Heart right ventricle (tissue), 16 donors: ENCODE data around the gene DTNB. TPM values are rescaled to one million over a fixed set of nuclear protein-coding genes. Genes with fewer than 3 reads are reported as not detected.

Source experiments
- ATAC-seq, 8 donors: fragments of 200-7000 bp; cut with Tn5 transposase; one replicate each; pipeline ENCODE4 v1.9.1; 2020; ENCODE audit warnings: mild to moderate bottlenecking in 8 of 8, moderate library complexity in 8 of 8, moderate number of reproducible peaks in 1 of 8
- DNase-seq, 2 donors: peaks; one replicate each; pipeline ENCODE4 v3.0.0-alpha.2; 2020
- H3K27ac ChIP-seq, 10 donors: fragments of 200-600 bp; sonication (generic) in 2 of 10; one replicate each; pipeline versions ENCODE4 v1.5.0 to v1.8.0; 2020 to 2022; ENCODE audit warnings: mild to moderate bottlenecking in 3 of 10
- H3K27me3 ChIP-seq, 7 donors: fragments of 200-600 bp; one replicate each; pipeline ENCODE4 v1.8.0; 2021 to 2022; ENCODE audit warnings: mild to moderate bottlenecking in 2 of 7
- H3K36me3 ChIP-seq, 9 donors: fragments of 200-600 bp; sonication (generic) in 1 of 9; one replicate each; pipeline versions ENCODE4 v1.5.0 to v1.8.0; 2020 to 2022; ENCODE audit warnings: mild to moderate bottlenecking in 2 of 9
- H3K4me1 ChIP-seq, 9 donors: fragments of 200-600 bp; sonication (generic) in 1 of 9; one replicate each; pipeline versions ENCODE4 v1.5.0 to v1.8.0; 2020 to 2022; ENCODE audit warnings: mild to moderate bottlenecking in 4 of 9
- H3K4me3 ChIP-seq, 10 donors: fragments of 200-600 bp; sonication (generic) in 2 of 10; one replicate each; pipeline versions ENCODE4 v1.5.0 to v1.8.0; 2020 to 2022; ENCODE audit warnings: mild to moderate bottlenecking in 7 of 10, moderate library complexity in 2 of 10
- H3K9me3 ChIP-seq, 11 donors: fragments of 200-600 bp in 10 of 11; sonication (generic) in 2 of 11; one replicate each; pipeline versions ENCODE4 v1.5.0 to v1.8.0; 2013 to 2022; ENCODE audit warnings: mild to moderate bottlenecking in 2 of 11, control low read depth in 1 of 11, moderate library complexity in 1 of 11
- WGBS, 2 donors: extraction: QIAGEN DNeasy Blood & Tissue Kit; methylation state at CpG; one replicate each; pipeline ENCODE4 v1.1.7; 2013; ENCODE audit warnings: inconsistent platforms in 1 of 2; 5-methylcytosine and 5-hydroxymethylcytosine counted together
- intact Hi-C, 10 donors: fragments of 100-400 bp; cut with DNase I; formaldehyde crosslinking; loops; one replicate each; pipeline versions ENCODE4 v1.11.1 to v1.14.2; 2022
- polyA plus RNA-seq, 2 donors: library from polyadenylated mRNA; stranded (reverse); fragments of 200-250 nt; gene quantifications; one replicate each; pipeline ENCODE4 v1.2.3, GENCODE V29; 2013
- total RNA-seq, 10 donors: library from RNA; stranded (reverse); fragmentation: NEBNext Ultra II Directional in 3 of 10; extraction: Animal tissue kit (Norgen Biotek cat#: 25700) in 3 of 10; gene quantifications; one replicate each; pipeline versions ENCODE4 v1.2.1 to v1.2.4, GENCODE V29; 2021 to 2023
- TF ChIP-seq, protein P1 (sequence below), 9 donors: fragments of 200-600 bp; sonication (generic) in 2 of 9; IDR thresholded peaks; one replicate each; pipeline versions ENCODE4 v1.5.0 to v1.8.0; 2021 to 2022; ENCODE audit warnings: antibody characterized with exemption in 9 of 9, mild to moderate bottlenecking in 5 of 9, moderate library complexity in 1 of 9
- donor health status: Arrhythmogenic right ventricular cardiomyopathy.
- donor health status: ischemic (EF 13 %, LVEDD 7.1; RV severe dilation, severe dysfunction).
- donor health status: healthy with polysubstance abuse.
- donor health status: DM: no; HTN: yes; CAD: no.
- donor health status: DM: no; HTN: no; CAD: no.
- donor health status: ischemic (EF 25% LVEDD 6.9; RV normal size, moderate dysfunction).
- donor health status: ischemic (EF 25% LVEDD 5.7; RV mildly dilated, moderate dysfunction).
- donor health status: healthy.
- donor health status: DM: yes; HTN: yes; CAD: no.
- donor health status: Ischemic cardiomyopathy.
- donor health status: ischemic (EF 35%, LVEDD 5.7; RV mildly dilated, moderate dysfunction).
- donor health status: nonischemic (EF 11% LVEDD 7.7; RV severe dilation, severe dysfunction).
- donor health status: DM: yes; HTN: yes; CAD: no.
- donor health status: PGD.
- donor health status: ischemic (EF 29% LVEDD 5.4; RV normal size, mild dysfunction).
- donor health status: nonischemic (EF 23%, LVEDD 6.1; RV moderate dilation, normal function).

Gene DTNB
- total and polyA plus RNA-seq, 12 donors, result 2.8 to 11.3 (median 7.8) TPM

DNA sequence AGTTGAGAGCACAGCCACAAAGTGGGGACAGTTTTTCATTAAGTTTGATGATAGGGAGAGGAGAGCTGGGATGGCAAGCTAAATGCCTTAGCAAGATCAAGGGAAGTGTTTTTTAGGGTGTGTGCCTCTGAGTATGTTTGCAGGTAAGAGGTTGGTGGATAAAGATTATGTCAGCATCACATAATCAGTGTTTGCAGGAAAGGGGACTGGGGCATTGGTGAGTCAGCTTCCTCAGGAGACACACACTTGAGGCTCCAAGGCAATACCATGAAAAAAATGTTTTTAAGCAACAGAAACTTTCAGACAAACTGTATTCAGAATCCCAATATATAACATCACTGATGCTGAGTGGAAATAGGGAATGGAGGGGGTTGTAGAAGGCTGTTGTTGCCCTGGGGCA lies 25.4 kb upstream of the DTNB start:
- DNase-seq (no peak), ATAC-seq (no peak)
- H3K27ac ChIP-seq, result no peak overlapping the region
- H3K4me1 ChIP-seq, result peaks cover 0 to 7% (median 0%) of the 10 kb centered on the region in 9 donors
- no peaks in the 10 kb centered on the region for H3K36me3 ChIP-seq
- TF ChIP-seq, protein P1, sequence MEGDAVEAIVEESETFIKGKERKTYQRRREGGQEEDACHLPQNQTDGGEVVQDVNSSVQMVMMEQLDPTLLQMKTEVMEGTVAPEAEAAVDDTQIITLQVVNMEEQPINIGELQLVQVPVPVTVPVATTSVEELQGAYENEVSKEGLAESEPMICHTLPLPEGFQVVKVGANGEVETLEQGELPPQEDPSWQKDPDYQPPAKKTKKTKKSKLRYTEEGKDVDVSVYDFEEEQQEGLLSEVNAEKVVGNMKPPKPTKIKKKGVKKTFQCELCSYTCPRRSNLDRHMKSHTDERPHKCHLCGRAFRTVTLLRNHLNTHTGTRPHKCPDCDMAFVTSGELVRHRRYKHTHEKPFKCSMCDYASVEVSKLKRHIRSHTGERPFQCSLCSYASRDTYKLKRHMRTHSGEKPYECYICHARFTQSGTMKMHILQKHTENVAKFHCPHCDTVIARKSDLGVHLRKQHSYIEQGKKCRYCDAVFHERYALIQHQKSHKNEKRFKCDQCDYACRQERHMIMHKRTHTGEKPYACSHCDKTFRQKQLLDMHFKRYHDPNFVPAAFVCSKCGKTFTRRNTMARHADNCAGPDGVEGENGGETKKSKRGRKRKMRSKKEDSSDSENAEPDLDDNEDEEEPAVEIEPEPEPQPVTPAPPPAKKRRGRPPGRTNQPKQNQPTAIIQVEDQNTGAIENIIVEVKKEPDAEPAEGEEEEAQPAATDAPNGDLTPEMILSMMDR (IDR thresholded peaks at IDR 0.05), result no peak
- H3K9me3 ChIP-seq, result no peaks in the 10 kb centered on the region
- no peak overlapping the region for H3K4me3 ChIP-seq
- H3K27me3 ChIP-seq, result peaks cover 0 to 15% (median 0%) of the 10 kb centered on the region in 7 donors
- intact Hi-C loops, result no loop called here

DNA sequence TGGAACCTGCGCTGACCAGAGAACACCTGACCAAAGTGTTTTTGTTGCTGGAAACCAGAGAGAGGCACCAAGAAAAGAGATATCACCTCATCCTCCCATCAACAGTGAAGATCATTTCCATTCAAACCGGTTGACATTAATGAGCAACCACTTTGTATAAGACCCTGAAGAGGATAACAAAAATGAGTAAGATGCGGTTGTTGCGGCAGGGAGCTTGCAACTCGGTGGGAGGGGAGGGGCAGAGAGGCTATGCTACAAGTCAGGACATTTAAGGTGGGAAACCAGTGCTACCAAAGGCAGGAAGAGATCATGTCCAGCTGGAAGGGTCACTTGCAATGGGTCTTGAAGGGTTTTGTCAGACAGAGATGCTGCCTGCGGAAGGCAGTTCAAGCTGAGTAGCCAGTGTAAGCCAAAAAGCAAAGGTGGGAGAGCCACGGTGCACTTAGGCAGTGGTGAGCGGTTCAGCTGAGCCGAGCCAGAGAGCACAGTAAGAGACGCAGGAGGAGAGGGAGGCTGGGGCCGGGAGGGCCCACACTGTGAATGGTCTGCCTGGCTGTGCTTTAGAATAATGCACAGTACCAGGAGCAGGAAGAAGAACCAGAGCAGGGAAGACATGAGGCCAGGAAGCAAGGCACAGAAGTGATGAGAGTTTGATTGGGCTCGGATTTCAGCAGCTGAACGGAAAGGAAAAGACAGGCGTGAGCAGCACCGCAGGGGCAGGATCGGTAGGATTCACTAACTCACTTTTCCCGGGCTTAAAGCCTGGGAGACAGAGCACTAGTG lies 24.4 kb upstream of the DTNB start:
- no peak overlapping the region for H3K27ac ChIP-seq
- WGBS, 2 donors, result 38 to 46% methylated on average over 17 of the region's 17 CpGs
- DNase-seq, result no peak
- H3K36me3 ChIP-seq, result no peaks in the 10 kb centered on the region
- peaks cover 0 to 8% (median 0%) of the 10 kb centered on the region in 9 donors for H3K4me1 ChIP-seq
- peaks cover 0 to 15% (median 0%) of the 10 kb centered on the region in 7 donors for H3K27me3 ChIP-seq
- H3K9me3 ChIP-seq, result no peaks in the 10 kb centered on the region
- intact Hi-C loops, result loop anchor here in 1 of 10 donors (2.0 kb wide), 1 partner anchor 99 kb away; no protein-coding TSS in a partner anchor
- no peak overlapping the region for H3K4me3 ChIP-seq
- TF ChIP-seq, protein P1 (IDR thresholded peaks at IDR 0.05), result no peak
- no peak for ATAC-seq

DNA sequence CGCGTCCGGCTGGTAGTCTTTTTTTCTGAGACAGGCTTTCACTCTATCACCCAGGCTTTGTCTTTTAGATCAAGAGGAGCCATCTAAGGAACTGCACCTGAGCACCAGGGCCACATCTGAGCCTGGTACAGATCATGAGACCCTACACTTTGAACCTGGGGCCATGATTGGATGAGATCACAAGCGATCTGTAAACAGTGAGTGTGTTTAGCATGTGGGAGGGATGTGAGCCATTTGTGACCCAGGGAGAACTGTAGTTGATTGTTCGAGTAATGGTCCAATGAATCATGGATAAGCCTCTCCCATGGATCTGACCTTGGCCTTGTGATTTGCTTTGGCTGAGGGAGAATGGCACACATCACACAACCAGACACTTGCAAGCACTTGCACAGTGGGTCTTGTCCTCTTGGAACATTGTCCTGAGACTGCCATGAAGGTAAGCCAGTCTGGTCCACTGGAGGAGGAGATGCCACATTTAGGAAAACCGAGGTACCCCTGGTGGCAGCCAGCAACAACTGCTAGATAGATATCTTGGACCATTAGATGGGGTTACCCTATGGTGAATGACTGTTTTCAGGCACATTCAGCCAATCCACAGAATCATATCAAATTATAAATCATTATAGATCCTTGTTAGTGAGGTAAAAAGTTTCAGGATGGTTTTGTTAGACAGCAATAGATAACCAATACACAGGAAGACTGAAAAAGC lies 19.5 kb upstream of the DTNB start:
- 93 to 96% methylated on average over 6 of the region's 6 CpGs for WGBS, 2 donors
- DNase-seq, result no peak
- Histone ChIP-seq H3K4me3 (no peak overlapping the region), H3K4me1 (peaks cover 0 to 8% (median 0%) of the 10 kb centered on the region in 9 donors), H3K9me3 (no peaks in the 10 kb centered on the region), H3K36me3 (no peaks in the 10 kb centered on the region), H3K27ac (peak overlapping the region in 4 of 10 donors; percentile 26 to 77 (median 55)), H3K27me3 (peaks cover 0 to 15% (median 0%) of the 10 kb centered on the region in 7 donors)
- TF ChIP-seq, protein P1 (IDR thresholded peaks at IDR 0.05), result no peak
- intact Hi-C loops, result no loop called here
- no peak for ATAC-seq

DNA sequence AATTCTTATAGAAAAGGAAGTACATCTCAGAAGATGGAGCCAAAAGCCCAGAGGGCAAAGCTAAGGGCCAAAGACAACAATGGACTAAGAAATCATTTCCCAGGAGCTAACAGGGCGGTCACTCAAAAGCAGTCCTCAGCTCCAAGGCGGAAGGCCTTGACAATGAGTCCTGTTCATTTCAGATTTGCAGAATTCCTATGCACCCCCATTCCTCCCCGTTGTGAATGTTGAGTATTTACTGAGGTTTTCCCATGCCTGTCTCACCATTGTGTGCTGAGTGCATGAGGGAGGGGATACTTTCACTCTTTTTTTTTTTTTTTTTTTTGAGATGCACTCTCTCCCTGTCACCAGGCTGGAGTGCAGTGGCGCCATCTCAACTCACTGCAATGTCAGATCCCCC lies 18.8 kb upstream of the DTNB start:
- Histone ChIP-seq H3K9me3 (no peaks in the 10 kb centered on the region), H3K4me3 (no peak overlapping the region), H3K4me1 (peaks cover 0 to 8% (median 0%) of the 10 kb centered on the region in 9 donors), H3K27me3 (peaks cover 0 to 14% (median 0%) of the 10 kb centered on the region in 7 donors), H3K36me3 (no peaks in the 10 kb centered on the region), H3K27ac (peak overlapping the region in 4 of 10 donors; percentile 38 to 77 (median 58))
- WGBS, 2 donors, result 52 to 65% methylated on average over 4 of the region's 4 CpGs
- TF ChIP-seq, protein P1 (IDR thresholded peaks at IDR 0.05), result no peak
- ATAC-seq (peak; percentile 39 to 92 (median 84)), DNase-seq (peak in 1 of 2 donors; percentile 46)
- intact Hi-C loops, result no loop called here
